Neural cell (in vitro differentiated cells): ENCODE results near the gene EYS. TPM values are rescaled to one million over a fixed set of nuclear protein-coding genes. Genes with fewer than 3 reads are reported as not detected.

Source experiments
- H2AFZ ChIP-seq: fragments of 200-600, 300-800 bp; sonication (generic), shearing (Covaris generic); 2 replicates; pipeline ENCODE4 v1.6.0; 2014; ENCODE audit warnings: low read depth, mild to moderate bottlenecking, antibody characterized with exemption, low read length, moderate library complexity
- H3F3A ChIP-seq: fragments of 200-600 bp; shearing (Covaris generic); 2 replicates; pipeline ENCODE4 v1.6.1; 2016; ENCODE audit warnings: mild to moderate bottlenecking, moderate library complexity, mixed read lengths, antibody characterized with exemption, low read length; ENCODE audit not compliant: insufficient read depth, poor library complexity, severe bottlenecking
- H3K27ac ChIP-seq: fragments of 200-600, 300-800 bp; sonication (generic), shearing (Covaris generic); 2 replicates; pipeline ENCODE4 v1.5.1; 2014; ENCODE audit warnings: mild to moderate bottlenecking, low read length, moderate library complexity
- H3K27me3 ChIP-seq: fragments of 300-800, 200-600 bp; sonication (generic), shearing (Covaris generic); 2 replicates; pipeline ENCODE4 v1.6.0; 2014; ENCODE audit warnings: mild to moderate bottlenecking, low read depth, low read length, moderate library complexity; ENCODE audit not compliant: insufficient read depth
- H3K36me3 ChIP-seq: fragments of 300-800, 200-600 bp; sonication (generic), shearing (Covaris generic); 2 replicates; pipeline ENCODE4 v1.5.1; 2014; ENCODE audit warnings: mild to moderate bottlenecking, antibody characterized with exemption, low read length, moderate library complexity; ENCODE audit not compliant: insufficient read depth
- H3K4me2 ChIP-seq: fragments of 300-800, 200-600 bp; sonication (generic), shearing (Covaris generic); 2 replicates; pipeline ENCODE4 v1.6.0; 2014; ENCODE audit warnings: mild to moderate bottlenecking, low read length
- H3K4me3 ChIP-seq: fragments of 300-800, 200-600 bp; sonication (generic), shearing (Covaris generic); 2 replicates; pipeline ENCODE4 v1.5.1; 2014; ENCODE audit warnings: mild to moderate bottlenecking, low read length, moderate library complexity
- H3K79me2 ChIP-seq: fragments of 200-600 bp; shearing (Covaris generic); replicated peaks from 2 replicates; pipeline ENCODE4 v1.6.0; 2014; ENCODE audit warnings: mild to moderate bottlenecking, low read length, moderate library complexity; ENCODE audit not compliant: insufficient read depth
- H3K9ac ChIP-seq: fragments of 300-800, 200-600 bp; sonication (generic), shearing (Covaris generic); 2 replicates; pipeline ENCODE4 v1.6.1; 2016; ENCODE audit warnings: mild to moderate bottlenecking, low read length, mixed read lengths
- H3K9me2 ChIP-seq: fragments of 200-600 bp; shearing (Covaris generic); 2 replicates; pipeline ENCODE4 v1.6.1; 2016; ENCODE audit warnings: mild to moderate bottlenecking, low read length, mixed read lengths; ENCODE audit not compliant: insufficient read depth
- H3K9me3 ChIP-seq: fragments of 200-600, 300-800 bp; sonication (generic), shearing (Covaris generic); 2 replicates; pipeline ENCODE4 v1.6.1; 2016; ENCODE audit warnings: mild to moderate bottlenecking, mixed run types, low read length, moderate library complexity, mixed read lengths
- H4K20me1 ChIP-seq: fragments of 200-600 bp; shearing (Covaris generic); 2 replicates; pipeline ENCODE4 v1.6.1; 2016; ENCODE audit warnings: mild to moderate bottlenecking, mixed run types; ENCODE audit not compliant: insufficient read depth
- CTCF ChIP-seq: fragments of 450-650 bp; IDR thresholded peaks from 2 replicates; pipeline ENCODE4 v1.5.1; 2014; ENCODE audit warnings: antibody characterized with exemption, mild to moderate bottlenecking, moderate library complexity; ENCODE audit not compliant: poor library complexity, severe bottlenecking
- EP300 ChIP-seq: fragments of 450-650 bp; conservative IDR thresholded peaks from 2 replicates; pipeline ENCODE4 v1.6.1; 2014; ENCODE audit warnings: antibody characterized with exemption, mild to moderate bottlenecking, moderate library complexity; ENCODE audit not compliant: poor library complexity, severe bottlenecking
- EZH2 ChIP-seq: fragments of 200-600, 300-800 bp; shearing (Covaris generic), sonication (generic); IDR thresholded peaks from 2 replicates; pipeline ENCODE4 v1.6.1; 2014; ENCODE audit warnings: antibody characterized with exemption, low read length, borderline replicate concordance, mild to moderate bottlenecking; ENCODE audit not compliant: insufficient read depth, poor library complexity, severe bottlenecking
- MXI1 ChIP-seq: fragments of 450-650 bp; conservative IDR thresholded peaks from 2 replicates; pipeline ENCODE4 v1.6.1; 2014; ENCODE audit warnings: antibody characterized with exemption, mild to moderate bottlenecking; ENCODE audit not compliant: poor library complexity, severe bottlenecking
- POLR2AphosphoS5 ChIP-seq: IDR thresholded peaks from 2 replicates; pipeline ENCODE4 v1.6.1; 2012
- RAD21 ChIP-seq: fragments of 450-650 bp; conservative IDR thresholded peaks from 2 replicates; pipeline ENCODE4 v1.6.1; 2014; ENCODE audit warnings: antibody characterized with exemption, mild to moderate bottlenecking, moderate library complexity
- REST ChIP-seq: IDR thresholded peaks from 2 replicates; pipeline ENCODE4 v1.6.1; 2012; ENCODE audit warnings: borderline replicate concordance
- SMC3 ChIP-seq: fragments of 450-650 bp; conservative IDR thresholded peaks from 2 replicates; pipeline ENCODE4 v1.6.1; 2014; ENCODE audit warnings: antibody characterized with exemption, mild to moderate bottlenecking, moderate library complexity; ENCODE audit not compliant: poor library complexity
- TAF1 ChIP-seq: IDR thresholded peaks from 2 replicates; pipeline ENCODE4 v1.6.1; 2012; ENCODE audit warnings: low read depth
- polyA plus RNA-seq: library from polyadenylated mRNA; depleted of rRNA; stranded (reverse); fragments of >200 nt; gene quantifications from 2 replicates; pipeline ENCODE4 v1.2.3, GENCODE V29; 2014

The EYS gene
- polyA plus RNA-seq, 1 donor from 2014 or later = 0.38 TPM

- H3K4me2 ChIP-seq = no peak overlapping the region
- H3K27me3 ChIP-seq = no peaks in the 10 kb centered on the region
- no peak overlapping the region for H3K4me3 ChIP-seq
- H3F3A ChIP-seq = no peaks in the 10 kb centered on the region
- no peaks in the 10 kb centered on the region for H3K36me3 ChIP-seq
- no peak overlapping the region for H3K9ac ChIP-seq
- no peak overlapping the region for H2AFZ ChIP-seq
- no peaks in the 10 kb centered on the region for H3K79me2 ChIP-seq
- no peak overlapping the region for H3K27ac ChIP-seq
- no peak for TF ChIP-seq MXI1
- no peaks in the 10 kb centered on the region for H4K20me1 ChIP-seq
- no peaks in the 10 kb centered on the region for H3K9me2 ChIP-seq
- no peaks in the 10 kb centered on the region for H3K9me3 ChIP-seq
Measured at GRCh38 chr6:63862486-63863198, 1844.4 kb downstream of the EYS start.

GRCh38 chr6:63859528-63859927 lies 1847.5 kb downstream of the EYS start:
- H3K4me3 ChIP-seq = no peak overlapping the region
- no peak overlapping the region for H3K4me2 ChIP-seq
- no peaks in the 10 kb centered on the region for H3K27me3 ChIP-seq
- H3K9me2 ChIP-seq = no peaks in the 10 kb centered on the region
- no peaks in the 10 kb centered on the region for H3K36me3 ChIP-seq
- no peak overlapping the region for H3K9ac ChIP-seq
- no peak overlapping the region for H2AFZ ChIP-seq
- H4K20me1 ChIP-seq = no peaks in the 10 kb centered on the region
- TF ChIP-seq SMC3 = no peak
- TF ChIP-seq EZH2 = no peak
- TF ChIP-seq TAF1 = no peak
- no peak for TF ChIP-seq POLR2AphosphoS5
- no peak for TF ChIP-seq MXI1
- no peak overlapping the region for H3K27ac ChIP-seq
- H3F3A ChIP-seq = no peaks in the 10 kb centered on the region
- H3K9me3 ChIP-seq = no peaks in the 10 kb centered on the region
- H3K79me2 ChIP-seq = no peaks in the 10 kb centered on the region

- Histone ChIP-seq H3K4me3 (no peak overlapping the region), H3K9me2 (no peaks in the 10 kb centered on the region), H3K27ac (peak overlapping the region; percentile 4), H2AFZ (no peak overlapping the region), H3K79me2 (no peaks in the 10 kb centered on the region), H3K4me2 (no peak overlapping the region), H4K20me1 (no peaks in the 10 kb centered on the region), H3K9ac (no peak overlapping the region), H3K36me3 (no peaks in the 10 kb centered on the region), H3K9me3 (no peaks in the 10 kb centered on the region), H3K27me3 (no peaks in the 10 kb centered on the region), H3F3A (no peaks in the 10 kb centered on the region)
- TF ChIP-seq RAD21 (no peak), EP300 (peak; percentile 97), CTCF (no peak), POLR2AphosphoS5 (peak; percentile 83), REST (peak; percentile 54)
Measured at GRCh38 chr6:63858691-63859090, 1848.3 kb downstream of the EYS start.
